A673 (cell line): ENCODE measurements around the gene PARD3.

Experiments
- EZH2 ChIP-seq: fragments of 200-600 bp; sonication (generic); IDR thresholded peaks from 2 replicates; pipeline ENCODE4 v1.6.1; 2017; ENCODE audit warnings: borderline replicate concordance, low read depth, mild to moderate bottlenecking, mixed read lengths, antibody characterized with exemption, low read length; ENCODE audit not compliant: poor library complexity, severe bottlenecking
- TF ChIP-seq, protein P1 (sequence below): fragments of 300-800, 200-600 bp; sonication (generic); conservative IDR thresholded peaks from 2 replicates; pipeline ENCODE4 v1.5.1; 2017; ENCODE audit warnings: low read depth, mild to moderate bottlenecking, antibody characterized with exemption, low read length, moderate library complexity, mixed read lengths

DNA sequence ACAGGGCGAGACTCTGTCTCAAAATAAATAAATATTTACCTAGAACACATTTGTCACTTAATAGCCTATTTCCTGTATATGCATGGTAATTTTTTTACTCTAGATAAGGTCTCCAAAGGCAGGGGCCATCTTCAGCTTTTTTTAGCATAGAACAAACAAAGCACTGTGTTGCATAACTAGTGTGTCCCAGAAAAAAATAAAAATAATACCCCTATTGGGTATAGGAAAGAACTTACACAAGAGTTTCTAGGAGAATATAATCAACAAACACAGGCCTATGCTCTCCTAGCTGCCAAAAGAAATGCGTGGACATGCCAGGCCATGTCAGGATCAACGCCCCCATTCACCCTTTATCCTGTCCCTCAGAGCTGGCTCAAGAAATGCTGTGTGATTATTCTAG lies 103.6 kb downstream of the PARD3 start:
- TF ChIP-seq, protein P1, sequence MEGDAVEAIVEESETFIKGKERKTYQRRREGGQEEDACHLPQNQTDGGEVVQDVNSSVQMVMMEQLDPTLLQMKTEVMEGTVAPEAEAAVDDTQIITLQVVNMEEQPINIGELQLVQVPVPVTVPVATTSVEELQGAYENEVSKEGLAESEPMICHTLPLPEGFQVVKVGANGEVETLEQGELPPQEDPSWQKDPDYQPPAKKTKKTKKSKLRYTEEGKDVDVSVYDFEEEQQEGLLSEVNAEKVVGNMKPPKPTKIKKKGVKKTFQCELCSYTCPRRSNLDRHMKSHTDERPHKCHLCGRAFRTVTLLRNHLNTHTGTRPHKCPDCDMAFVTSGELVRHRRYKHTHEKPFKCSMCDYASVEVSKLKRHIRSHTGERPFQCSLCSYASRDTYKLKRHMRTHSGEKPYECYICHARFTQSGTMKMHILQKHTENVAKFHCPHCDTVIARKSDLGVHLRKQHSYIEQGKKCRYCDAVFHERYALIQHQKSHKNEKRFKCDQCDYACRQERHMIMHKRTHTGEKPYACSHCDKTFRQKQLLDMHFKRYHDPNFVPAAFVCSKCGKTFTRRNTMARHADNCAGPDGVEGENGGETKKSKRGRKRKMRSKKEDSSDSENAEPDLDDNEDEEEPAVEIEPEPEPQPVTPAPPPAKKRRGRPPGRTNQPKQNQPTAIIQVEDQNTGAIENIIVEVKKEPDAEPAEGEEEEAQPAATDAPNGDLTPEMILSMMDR, result no peak
- no peak for TF ChIP-seq EZH2
